Measurements from ENCODE around the gene GJC1.

The GJC1 gene

DNA sequence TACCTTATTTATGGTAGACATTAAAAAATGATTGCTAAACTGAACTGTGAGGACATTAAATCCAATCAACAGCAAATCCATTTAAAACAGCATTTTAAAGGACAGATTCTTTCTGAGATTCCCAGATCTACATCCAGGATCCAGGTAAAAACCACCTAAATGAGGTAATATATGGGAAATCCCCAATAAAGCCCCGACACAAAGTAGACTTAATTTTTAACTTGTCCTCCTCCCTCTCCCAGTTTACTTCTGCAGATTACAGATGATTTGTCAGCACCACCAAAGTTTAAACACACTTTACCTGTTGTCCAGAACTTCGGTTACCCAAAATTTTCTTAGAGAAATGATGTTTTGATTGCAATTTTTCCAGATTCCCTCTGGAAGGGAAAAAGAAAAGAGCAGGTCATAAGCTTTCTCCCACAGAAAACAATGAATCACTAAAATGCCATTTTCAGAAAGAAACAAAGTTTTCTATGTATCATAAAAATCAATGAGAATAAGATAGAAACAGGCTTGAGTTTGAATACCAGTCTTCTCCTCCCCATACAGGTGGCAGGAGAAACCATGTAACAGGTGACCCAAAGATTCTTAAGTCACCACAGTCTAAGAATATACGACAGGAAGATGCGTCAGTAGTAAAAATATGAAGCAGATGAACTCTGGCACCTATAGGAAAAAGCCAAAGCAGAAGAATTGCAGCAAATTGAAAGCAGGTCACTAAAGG is 22.8 kb downstream of the GJC1 start:
- no peak overlapping the region for H3K4me3 ChIP-seq (replicated peaks in 1 of 2; ENCODE audit: low read depth in 2 of 2, low read length in 2 of 2)
- TF ChIP-seq, protein P1, sequence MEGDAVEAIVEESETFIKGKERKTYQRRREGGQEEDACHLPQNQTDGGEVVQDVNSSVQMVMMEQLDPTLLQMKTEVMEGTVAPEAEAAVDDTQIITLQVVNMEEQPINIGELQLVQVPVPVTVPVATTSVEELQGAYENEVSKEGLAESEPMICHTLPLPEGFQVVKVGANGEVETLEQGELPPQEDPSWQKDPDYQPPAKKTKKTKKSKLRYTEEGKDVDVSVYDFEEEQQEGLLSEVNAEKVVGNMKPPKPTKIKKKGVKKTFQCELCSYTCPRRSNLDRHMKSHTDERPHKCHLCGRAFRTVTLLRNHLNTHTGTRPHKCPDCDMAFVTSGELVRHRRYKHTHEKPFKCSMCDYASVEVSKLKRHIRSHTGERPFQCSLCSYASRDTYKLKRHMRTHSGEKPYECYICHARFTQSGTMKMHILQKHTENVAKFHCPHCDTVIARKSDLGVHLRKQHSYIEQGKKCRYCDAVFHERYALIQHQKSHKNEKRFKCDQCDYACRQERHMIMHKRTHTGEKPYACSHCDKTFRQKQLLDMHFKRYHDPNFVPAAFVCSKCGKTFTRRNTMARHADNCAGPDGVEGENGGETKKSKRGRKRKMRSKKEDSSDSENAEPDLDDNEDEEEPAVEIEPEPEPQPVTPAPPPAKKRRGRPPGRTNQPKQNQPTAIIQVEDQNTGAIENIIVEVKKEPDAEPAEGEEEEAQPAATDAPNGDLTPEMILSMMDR (IDR thresholded peaks at IDR 0.05; ENCODE audit: low read depth, low read length) = no peak
- DNase-seq (ENCODE audit: low read depth in 2 of 2) = no peak

- TF ChIP-seq, protein P1 (IDR thresholded peaks at IDR 0.05; ENCODE audit: low read depth, low read length) = no peak
- peak; percentile 46 to 57 for DNase-seq (ENCODE audit: low read depth in 2 of 2)
- no peak overlapping the region for H3K4me3 ChIP-seq (replicated peaks in 1 of 2; ENCODE audit: low read depth in 2 of 2, low read length in 2 of 2)
These were observed 25.6 kb downstream of the GJC1 start for GRCh38 chr17:44804302-44805089.

DNA sequence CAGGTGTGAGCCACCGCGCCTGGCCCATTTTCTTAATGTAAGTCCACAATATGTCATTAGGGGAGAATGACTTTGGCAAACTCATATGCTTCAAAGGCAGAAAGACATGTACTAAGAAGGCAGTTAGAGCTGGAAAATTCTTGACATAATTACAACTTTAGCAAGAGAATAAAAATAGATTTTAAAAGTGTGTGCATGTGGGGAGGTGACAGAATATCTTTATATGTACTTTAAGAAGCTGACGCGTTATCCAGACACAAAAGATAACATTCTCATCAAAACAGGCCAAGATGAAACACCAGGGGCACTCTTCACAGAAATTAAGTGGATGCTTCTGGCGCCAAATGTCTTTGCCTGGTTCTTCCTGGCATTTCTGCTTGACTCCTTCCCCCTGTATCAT is 28.2 kb downstream of the GJC1 start:
- DNase-seq (ENCODE audit: low read depth in 2 of 2) = no peak
- no peak overlapping the region for H3K4me3 ChIP-seq (replicated peaks in 1 of 2; ENCODE audit: low read depth in 2 of 2, low read length in 2 of 2)
- TF ChIP-seq, protein P1 (IDR thresholded peaks at IDR 0.05; ENCODE audit: low read depth, low read length) = no peak

GRCh38 chr17:44798356-44798755 is 31.7 kb downstream of the GJC1 start:
- TF ChIP-seq, protein P1 (IDR thresholded peaks at IDR 0.05; ENCODE audit: low read depth, low read length) = no peak
- no peak for DNase-seq (ENCODE audit: low read depth in 2 of 2)
- no peak overlapping the region for H3K4me3 ChIP-seq (replicated peaks in 1 of 2; ENCODE audit: low read depth in 2 of 2, low read length in 2 of 2)

DNA sequence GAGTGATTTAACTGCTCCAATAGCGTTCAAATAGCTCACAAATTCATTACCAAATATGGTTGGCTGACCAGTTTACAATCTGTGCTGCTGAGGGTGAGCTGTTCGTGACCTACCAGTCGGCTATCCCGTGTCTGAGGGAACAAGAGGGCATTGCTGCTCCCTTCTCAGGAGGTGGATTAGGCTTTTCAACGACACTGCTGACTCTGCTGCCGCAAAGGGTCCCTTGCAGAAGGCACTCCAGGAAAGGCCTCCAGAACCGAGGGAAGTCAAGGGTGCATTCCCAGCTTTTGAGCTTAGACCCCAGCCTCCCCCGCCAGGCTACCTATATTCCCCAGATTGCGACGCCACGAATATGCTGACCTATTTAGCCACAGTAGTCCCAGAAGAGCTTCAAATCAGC is 32.3 kb downstream of the GJC1 start:
- TF ChIP-seq, protein P1 (IDR thresholded peaks at IDR 0.05; ENCODE audit: low read depth, low read length) = no peak
- DNase-seq (ENCODE audit: low read depth in 2 of 2) = peak in 1 of 2 donors; percentile 69
- H3K4me3 ChIP-seq (replicated peaks in 1 of 2; ENCODE audit: low read depth in 2 of 2, low read length in 2 of 2) = no peak overlapping the region

GRCh38 chr17:44796731-44797130 is 33.4 kb downstream of the GJC1 start:
- TF ChIP-seq, protein P1 (IDR thresholded peaks at IDR 0.05; ENCODE audit: low read depth, low read length) = no peak
- no peak for DNase-seq (ENCODE audit: low read depth in 2 of 2)

More at GRCh38 chr17:44796731-44797130, 33.4 kb downstream of the GJC1 start:
- H3K4me3 ChIP-seq (replicated peaks in 1 of 2; ENCODE audit: low read depth in 2 of 2, low read length in 2 of 2) = no peak overlapping the region
